HEK293T (cell line): ENCODE data around the gene TIFAB.

Experiments used
- CTCF ChIA-PET: fragments of 350-600 bp; formaldehyde crosslinking; extraction: SDS; loops from one replicate; lab custom pipeline; 2021; ENCODE audit warnings: antibody characterized with exemption, inconsistent platforms; lab: Yijun Ruan, JAX
- POLR2A ChIA-PET: fragments of 350-600 bp; formaldehyde crosslinking; extraction: SDS; loops from one replicate; lab custom pipeline; 2020; ENCODE audit warnings: antibody characterized with exemption, inconsistent platforms; lab: Yijun Ruan, JAX
- DNase-seq: peaks from one replicate; pipeline ENCODE4 v3.0.0; 2012; ENCODE audit warnings: mixed read lengths; ENCODE audit errors: extremely low spot score
- ARNT ChIP-seq: fragments of 450-650 bp; IDR thresholded peaks from 2 replicates; pipeline ENCODE4 v1.6.1; 2017; ENCODE audit warnings: mild to moderate bottlenecking
- BHLHE40 ChIP-seq: fragments of 450-650 bp; IDR thresholded peaks from 2 replicates; pipeline ENCODE4 v1.6.1; 2016; ENCODE audit warnings: mild to moderate bottlenecking, moderate library complexity, borderline replicate concordance
- CTBP1 ChIP-seq: fragments of 450-650 bp; IDR thresholded peaks from 2 replicates; pipeline ENCODE4 v1.6.1; 2016; ENCODE audit warnings: borderline replicate concordance
- ELF4 ChIP-seq: fragments of 450-650 bp; IDR thresholded peaks from 2 replicates; pipeline ENCODE4 v1.6.1; 2017; ENCODE audit warnings: antibody characterized with exemption
- FOXA1 ChIP-seq: fragments of 450-650 bp; IDR thresholded peaks from 2 replicates; pipeline ENCODE4 v1.6.1; 2016; ENCODE audit warnings: mild to moderate bottlenecking
- FOXK2 ChIP-seq: fragments of 450-650 bp; IDR thresholded peaks from 2 replicates; pipeline ENCODE4 v1.6.1; 2016; ENCODE audit warnings: mild to moderate bottlenecking
- FOXM1 ChIP-seq: fragments of 450-650 bp; IDR thresholded peaks from 2 replicates; pipeline ENCODE4 v1.6.1; 2017; ENCODE audit warnings: mild to moderate bottlenecking, borderline replicate concordance
- HDGF ChIP-seq: fragments of 450-650 bp; IDR thresholded peaks from 2 replicates; pipeline ENCODE4 v1.6.1; 2017; ENCODE audit warnings: antibody characterized with exemption, borderline replicate concordance
- L3MBTL2 ChIP-seq: fragments of 450-650 bp; conservative IDR thresholded peaks from 2 replicates; pipeline ENCODE4 v1.6.1; 2016; ENCODE audit warnings: mild to moderate bottlenecking
- LEF1 ChIP-seq: fragments of 450-650 bp; IDR thresholded peaks from 2 replicates; pipeline ENCODE4 v1.6.1; 2017; ENCODE audit warnings: mild to moderate bottlenecking, borderline replicate concordance
- NFRKB ChIP-seq: fragments of 450-650 bp; IDR thresholded peaks from 2 replicates; pipeline ENCODE4 v1.6.1; 2016; ENCODE audit warnings: mild to moderate bottlenecking, moderate library complexity
- SP1 ChIP-seq: fragments of 450-650 bp; IDR thresholded peaks from 2 replicates; pipeline ENCODE4 v1.6.1; 2017
- SUZ12 ChIP-seq: fragments of 450-650 bp; IDR thresholded peaks from 2 replicates; pipeline ENCODE4 v1.6.1; 2016; ENCODE audit warnings: mild to moderate bottlenecking
- TARDBP ChIP-seq: fragments of 450-650 bp; IDR thresholded peaks from 2 replicates; pipeline ENCODE4 v1.6.1; 2016
- ZNF384 ChIP-seq: fragments of 450-650 bp; IDR thresholded peaks from 2 replicates; pipeline ENCODE4 v1.6.1; 2016
- TF ChIP-seq, protein P1 (sequence below): fragments of 450-650 bp; IDR thresholded peaks from 2 replicates; pipeline ENCODE4 v1.6.1; 2016

Gene TIFAB

DNA sequence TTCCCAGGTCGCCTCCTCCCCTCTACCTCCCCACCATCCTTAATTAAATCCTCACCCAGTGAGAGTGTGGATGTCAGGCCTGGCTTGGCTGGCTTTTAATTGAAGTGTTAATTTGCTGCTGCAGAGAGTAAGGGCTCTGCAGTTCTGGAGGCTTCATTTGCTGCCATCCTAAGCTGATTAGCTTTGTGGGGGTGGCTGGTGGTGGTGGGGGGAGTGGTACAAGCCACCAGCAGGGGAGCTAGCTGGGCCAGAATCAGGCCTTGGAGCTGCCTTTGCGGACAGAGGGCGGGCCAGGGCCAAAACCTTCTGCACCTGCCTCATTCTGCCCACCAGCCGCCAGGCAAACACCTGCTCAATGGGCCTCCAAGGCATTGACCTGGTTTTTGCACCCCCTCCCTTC is 26.8 kb upstream of the TIFAB start:
- no peak for DNase-seq
- ChIA-PET POLR2A (no interaction called here), CTCF (interaction anchor here (0.7 to 2.7 kb wide), 6 partner anchors 9 to 75 kb away, joined by 3 to 10 read pairs (median 4); no protein-coding TSS in a partner anchor)
- TF ChIP-seq LEF1 (no peak), FOXA1 (no peak), SP1 (no peak), BHLHE40 (no peak), ARNT (no peak)
- TF ChIP-seq, protein P1, sequence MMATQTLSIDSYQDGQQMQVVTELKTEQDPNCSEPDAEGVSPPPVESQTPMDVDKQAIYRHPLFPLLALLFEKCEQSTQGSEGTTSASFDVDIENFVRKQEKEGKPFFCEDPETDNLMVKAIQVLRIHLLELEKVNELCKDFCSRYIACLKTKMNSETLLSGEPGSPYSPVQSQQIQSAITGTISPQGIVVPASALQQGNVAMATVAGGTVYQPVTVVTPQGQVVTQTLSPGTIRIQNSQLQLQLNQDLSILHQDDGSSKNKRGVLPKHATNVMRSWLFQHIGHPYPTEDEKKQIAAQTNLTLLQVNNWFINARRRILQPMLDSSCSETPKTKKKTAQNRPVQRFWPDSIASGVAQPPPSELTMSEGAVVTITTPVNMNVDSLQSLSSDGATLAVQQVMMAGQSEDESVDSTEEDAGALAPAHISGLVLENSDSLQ, result no peak

DNA sequence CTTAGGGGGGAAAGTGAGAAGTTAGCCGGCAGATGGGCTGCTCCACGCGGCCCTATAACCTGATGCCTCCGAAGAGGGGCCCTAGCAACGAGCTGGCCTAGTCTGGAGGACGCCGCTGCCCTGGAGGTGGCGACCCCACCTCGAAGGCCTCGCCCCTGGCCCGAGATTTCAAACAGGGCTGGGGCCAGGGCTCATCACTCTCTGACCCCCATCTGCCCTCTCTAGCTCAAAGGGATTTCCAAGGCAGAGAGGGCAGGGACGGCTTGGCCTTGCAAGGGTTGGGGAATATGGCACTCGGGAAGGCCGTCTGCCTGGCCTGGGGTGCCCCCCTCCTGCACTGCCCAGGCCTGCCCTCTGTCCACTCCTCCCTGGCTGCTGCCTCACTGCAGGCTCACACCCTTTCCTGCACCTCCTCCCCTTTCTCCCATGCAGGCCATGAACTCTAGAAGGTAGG is 25.5 kb upstream of the TIFAB start:
- TF ChIP-seq L3MBTL2 (no peak), FOXK2 (no peak), SUZ12 (no peak), FOXM1 (no peak), NFRKB (no peak), ZNF384 (no peak), SP1 (no peak), ELF4 (no peak), FOXA1 (no peak), LEF1 (no peak), ARNT (no peak), TARDBP (no peak), HDGF (no peak), CTBP1 (no peak), BHLHE40 (no peak)
- TF ChIP-seq, protein P1, result no peak
- no peak for DNase-seq
- ChIA-PET POLR2A (interaction anchor here (0.7 kb wide), 1 partner anchor 22 kb away, joined by 4 read pairs; no protein-coding TSS in a partner anchor), CTCF (interaction anchor here (0.5 to 1.9 kb wide), 4 partner anchors 11 to 72 kb away, joined by 3 to 12 read pairs (median 7); no protein-coding TSS in a partner anchor)

DNA sequence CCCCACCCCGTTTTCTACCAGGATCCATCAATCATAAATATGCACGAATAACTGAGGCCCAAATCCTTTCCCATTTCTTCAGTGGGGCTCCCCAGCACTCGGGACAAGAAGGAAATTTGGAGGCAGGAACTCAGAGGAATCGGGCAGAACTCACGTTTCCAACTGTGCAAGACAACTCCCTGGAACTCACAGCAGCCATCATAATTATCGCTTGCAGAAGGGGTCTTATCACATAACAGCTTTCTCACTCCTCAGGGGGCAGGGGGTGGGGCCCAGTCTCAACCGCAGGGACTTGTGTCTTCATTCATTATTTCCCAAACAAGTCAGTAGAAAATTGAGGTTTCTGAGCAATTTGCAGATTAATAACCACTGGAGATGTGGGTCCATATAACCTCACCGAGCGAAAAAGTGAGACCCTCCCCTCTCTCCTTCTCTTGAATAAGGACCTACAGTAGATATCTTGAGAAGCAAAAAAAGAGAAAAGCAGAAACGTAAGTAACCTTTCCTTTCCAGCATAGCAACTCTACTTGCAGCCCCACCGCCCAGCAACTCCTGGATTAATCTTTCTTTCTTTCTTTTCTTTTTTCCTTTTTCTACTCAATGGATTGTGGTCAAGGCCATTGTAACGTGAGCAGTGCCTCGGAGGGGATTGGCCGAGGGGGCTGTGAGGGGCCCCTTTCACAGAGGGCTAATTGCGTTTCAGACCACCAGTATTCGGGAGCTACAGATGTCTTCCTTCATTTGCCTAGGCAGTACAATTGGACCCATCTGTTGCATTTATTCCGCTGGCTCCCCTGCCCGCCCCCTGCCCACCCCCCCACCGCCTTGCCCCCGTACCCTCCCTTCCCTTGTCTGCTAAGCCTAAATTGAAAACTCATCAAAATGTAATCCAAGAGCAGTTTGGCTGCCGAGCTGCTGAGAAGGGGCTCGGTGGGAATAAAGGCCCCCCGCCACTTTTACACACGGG is 24.7 kb upstream of the TIFAB start:
- CTCF ChIA-PET, result interaction anchor here (1.2 to 2.6 kb wide), 4 partner anchors 11 to 15 kb away, joined by 6 to 12 read pairs (median 9); no protein-coding TSS in a partner anchor

DNA sequence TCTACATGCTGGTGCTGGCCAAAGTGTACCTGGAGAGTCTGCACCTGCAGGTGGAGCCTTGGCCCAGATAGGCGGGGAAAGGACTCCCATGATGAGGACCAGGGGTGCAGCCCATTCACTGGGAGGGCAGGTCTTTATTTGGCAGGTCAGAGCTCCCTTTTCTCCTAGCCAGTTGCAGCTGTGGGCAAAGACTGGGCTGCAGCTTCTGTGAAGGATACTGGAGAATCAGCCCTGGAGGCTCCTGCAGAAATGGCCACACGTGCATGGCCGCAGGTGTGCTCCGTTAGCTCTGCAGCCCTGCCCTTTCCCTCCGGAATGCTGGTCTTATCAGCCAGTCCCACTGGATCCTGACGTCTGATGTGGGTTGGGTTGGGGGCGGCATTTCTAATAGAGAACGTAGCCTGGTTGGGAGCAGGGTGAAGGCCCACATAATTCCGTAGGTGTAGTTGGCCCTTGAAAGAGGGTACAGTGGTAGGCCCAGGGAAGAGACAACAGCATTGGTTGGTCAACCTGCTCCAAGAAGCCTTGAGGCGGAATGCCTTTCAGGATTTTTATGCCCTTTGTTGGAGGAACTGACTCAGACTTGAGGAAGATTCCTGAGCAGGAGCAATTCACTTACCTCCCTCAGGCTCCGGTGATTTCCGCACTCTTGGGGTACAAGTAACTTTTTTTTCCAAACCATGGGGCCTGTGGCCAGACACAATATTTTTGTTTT is 22.0 kb upstream of the TIFAB start:
- TF ChIP-seq HDGF (no peak), SP1 (no peak)
- ChIA-PET POLR2A (no interaction called here), CTCF (interaction anchor here (0.8 to 2.6 kb wide), 4 partner anchors 8 to 77 kb away, joined by 3 to 10 read pairs (median 5); no protein-coding TSS in a partner anchor)
- no peak for DNase-seq

More for the DNA sequence above, 24.7 kb upstream of the TIFAB start:
- POLR2A ChIA-PET, result no interaction called here
- TF ChIP-seq FOXK2, result no peak
- no peak for TF ChIP-seq LEF1
- TF ChIP-seq, protein P1, result no peak
- TF ChIP-seq ZNF384, result no peak
- TF ChIP-seq ELF4, result no peak
- no peak for TF ChIP-seq FOXA1
- TF ChIP-seq FOXM1, result no peak
- TF ChIP-seq NFRKB, result no peak
- no peak for TF ChIP-seq SUZ12
- TF ChIP-seq BHLHE40, result no peak
- TF ChIP-seq CTBP1, result no peak
- no peak for TF ChIP-seq HDGF
- no peak for TF ChIP-seq TARDBP
- no peak for TF ChIP-seq SP1
- no peak for DNase-seq

DNA sequence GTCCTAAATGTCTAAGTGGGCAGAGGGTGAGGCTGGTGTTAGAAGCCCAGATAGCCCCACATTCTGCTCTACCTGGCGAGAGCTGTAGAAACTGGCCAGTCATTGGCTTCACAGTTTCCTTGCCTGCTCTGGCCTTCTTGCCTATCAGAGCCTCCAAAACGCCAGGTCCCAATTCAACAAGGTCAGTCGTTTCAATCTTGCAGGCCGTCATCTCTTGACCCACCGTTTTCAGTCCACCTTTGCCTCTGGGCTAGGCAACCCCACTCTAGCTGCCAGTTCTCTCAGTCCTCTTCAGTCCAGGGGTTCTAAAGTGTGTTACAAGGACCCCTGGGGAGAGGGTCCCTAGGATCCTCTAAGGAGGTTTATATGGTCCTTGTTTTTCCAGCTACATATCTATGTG is 20.0 kb upstream of the TIFAB start:
- TF ChIP-seq L3MBTL2, result no peak
- no peak for TF ChIP-seq FOXA1
- TF ChIP-seq TARDBP, result no peak
- TF ChIP-seq BHLHE40, result no peak
- TF ChIP-seq SP1, result no peak
- TF ChIP-seq FOXK2, result no peak
- TF ChIP-seq ELF4, result no peak
- no peak for DNase-seq
- POLR2A ChIA-PET, result no interaction called here
- CTCF ChIA-PET, result no interaction called here

DNA sequence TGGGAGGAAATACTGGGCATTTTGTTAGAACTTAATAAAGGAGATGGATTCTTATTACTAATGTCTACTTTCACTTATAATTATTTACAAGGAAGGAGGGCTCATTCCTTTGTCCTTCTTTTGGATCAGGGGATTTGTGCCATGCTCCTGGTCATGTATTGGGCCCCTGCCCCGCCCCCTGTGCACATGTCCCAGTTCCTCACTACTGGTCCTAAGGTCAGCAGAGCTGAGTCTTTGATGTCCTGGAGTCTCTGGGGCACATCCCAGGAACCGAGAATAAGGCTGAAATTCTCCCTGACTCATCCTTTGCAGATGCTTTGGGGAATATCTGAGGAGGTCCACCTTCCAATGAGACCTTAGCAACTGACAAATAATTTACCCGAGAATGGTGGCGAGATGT is 19.6 kb upstream of the TIFAB start:
- TF ChIP-seq TARDBP (no peak), SUZ12 (no peak), HDGF (no peak), FOXM1 (no peak)
- no peak for DNase-seq
- CTCF ChIA-PET, result no interaction called here
- POLR2A ChIA-PET, result no interaction called here
